Activated gamma-delta T cell treated with Interleukin-2 at 50 U/mL for 16 hours (primary cell): Measurements from ENCODE around the gene TEX101.
"Not testable (repeated sequence)": the region's sequence is repeated elsewhere in the genome, so short reads cannot be mapped to it uniquely, and the experiment has no call there.

Experiments
- DNase-seq: peaks from one replicate; pipeline ENCODE4 v3.0.0-alpha.2; 2020

TEX101 gene

DNA sequence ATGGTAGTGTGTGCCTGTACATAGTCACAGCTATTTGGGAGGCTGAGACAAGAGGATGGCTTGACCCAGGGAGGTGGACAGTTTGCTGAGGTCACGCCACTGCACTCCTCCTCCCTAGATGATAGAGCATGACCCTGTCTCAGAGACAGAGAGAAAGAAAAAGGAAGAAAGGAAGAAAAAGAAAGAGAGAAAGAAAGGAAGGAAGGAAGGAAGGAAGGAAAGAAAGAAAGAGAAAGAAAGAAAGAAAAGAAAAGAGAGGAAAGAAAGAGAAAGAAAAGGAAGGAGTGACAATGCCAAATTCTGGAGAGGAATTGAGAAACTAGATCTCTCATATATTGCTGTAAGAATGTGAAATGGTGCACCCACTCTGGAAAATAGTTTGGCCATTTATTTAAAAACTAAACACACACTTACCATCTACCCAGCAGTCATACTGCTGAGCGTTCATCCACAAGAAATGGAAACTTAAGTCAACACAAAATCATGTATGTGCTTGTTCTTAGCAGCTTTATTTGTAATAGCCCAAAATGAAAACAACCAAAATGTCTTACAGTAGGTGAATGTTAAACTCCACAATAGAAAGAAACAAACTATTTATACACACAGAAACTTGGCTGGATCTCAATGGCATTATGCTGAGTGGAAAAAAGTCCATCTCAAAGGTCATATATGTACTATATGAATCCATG lies 7.5 kb downstream of the TEX101 start:
- DNase-seq: no peak

DNA sequence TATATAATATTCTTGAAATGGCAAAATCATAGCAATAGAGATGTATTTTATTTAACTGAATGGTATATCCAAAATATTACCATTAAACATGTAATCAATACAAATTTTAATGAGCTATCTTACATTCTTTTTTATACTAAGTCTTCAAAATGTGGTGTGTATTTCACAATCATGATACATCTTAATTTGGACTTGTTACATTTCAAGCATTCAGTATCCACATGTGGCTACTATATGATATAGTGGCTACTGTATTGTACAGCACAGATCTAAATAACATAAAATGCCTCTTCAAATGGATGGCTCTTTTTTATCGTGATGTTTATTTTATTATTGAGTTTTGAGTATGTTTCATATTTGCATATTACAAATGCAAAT lies 8.0 kb downstream of the TEX101 start:
- DNase-seq: no peak

DNA sequence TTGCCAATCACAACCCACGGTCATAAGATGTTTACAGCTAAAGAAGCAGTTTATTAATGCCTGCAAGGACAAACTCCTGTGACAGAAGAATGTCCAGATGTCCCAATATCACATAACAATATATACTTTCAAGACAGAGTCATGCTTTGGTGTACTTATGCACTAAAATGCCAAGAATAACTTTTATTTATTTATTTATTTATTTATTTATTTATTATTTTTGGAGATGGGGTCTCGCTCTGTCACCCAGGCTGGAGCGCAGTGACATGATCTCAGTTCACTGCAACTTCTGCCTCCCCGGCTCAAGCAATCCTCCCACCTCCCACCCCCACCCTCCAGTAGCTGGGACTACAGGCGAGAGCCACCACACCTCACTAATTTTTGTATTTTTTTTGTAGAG lies 9.1 kb downstream of the TEX101 start:
- DNase-seq: no peak

DNA sequence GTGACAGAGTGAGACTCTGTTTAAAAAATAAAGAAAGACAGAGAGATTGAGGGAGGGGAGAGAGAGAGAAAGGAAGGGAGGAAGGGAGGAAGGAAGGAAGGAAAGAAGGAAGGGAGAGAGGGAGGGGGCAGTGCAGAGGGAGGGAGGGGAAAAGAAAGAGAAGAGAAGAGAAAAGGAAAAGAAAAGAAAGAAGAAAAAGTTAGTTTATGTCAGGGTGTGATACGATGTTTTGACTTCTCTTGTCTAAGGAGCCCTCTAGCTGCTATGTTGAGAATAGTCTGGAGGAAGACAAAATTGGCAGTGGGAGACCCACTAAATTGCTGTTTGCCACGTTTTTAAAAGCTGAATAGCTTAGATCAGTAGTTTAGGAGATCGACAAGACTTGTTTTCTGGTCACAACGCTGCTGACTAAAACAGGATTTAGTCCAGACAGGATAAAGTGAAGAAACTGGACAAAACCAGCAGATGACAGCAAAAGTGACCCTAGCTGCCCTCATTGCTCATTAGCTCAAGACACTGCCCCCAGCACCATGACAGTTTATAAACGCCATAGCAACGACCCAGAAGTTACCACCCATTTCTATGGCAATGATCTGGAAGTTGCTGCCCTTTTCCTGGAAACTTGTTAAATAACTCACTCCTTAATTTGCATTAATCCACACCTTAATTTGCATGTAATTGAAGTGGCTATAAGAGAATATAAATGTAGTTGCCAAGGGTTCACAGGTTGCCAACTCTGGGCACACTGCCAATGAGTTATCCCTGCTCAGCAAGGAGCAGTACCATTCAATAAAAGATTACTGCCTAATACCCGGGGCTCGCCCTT lies 11.1 kb downstream of the TEX101 start:
- no peak for DNase-seq

DNA sequence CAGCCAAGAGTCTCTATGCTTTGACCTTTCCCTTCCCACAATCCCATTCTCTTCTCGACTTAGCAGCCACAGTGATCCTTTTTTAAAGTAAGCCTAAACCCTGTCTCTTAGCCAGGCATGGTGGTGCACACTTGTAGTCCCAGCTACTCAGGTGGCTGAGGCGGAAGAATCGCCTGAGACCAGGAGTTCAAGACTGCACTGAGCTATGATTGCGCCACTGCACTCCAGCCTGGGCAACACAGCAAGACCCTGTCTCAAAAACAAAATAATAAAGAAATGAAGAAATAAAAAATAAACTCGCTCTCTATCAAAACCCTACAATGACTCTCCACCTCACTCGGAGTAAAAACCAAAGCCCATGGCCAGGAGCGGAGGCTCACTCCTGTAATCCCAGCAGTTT lies 14.7 kb downstream of the TEX101 start:
- no peak for DNase-seq

DNA sequence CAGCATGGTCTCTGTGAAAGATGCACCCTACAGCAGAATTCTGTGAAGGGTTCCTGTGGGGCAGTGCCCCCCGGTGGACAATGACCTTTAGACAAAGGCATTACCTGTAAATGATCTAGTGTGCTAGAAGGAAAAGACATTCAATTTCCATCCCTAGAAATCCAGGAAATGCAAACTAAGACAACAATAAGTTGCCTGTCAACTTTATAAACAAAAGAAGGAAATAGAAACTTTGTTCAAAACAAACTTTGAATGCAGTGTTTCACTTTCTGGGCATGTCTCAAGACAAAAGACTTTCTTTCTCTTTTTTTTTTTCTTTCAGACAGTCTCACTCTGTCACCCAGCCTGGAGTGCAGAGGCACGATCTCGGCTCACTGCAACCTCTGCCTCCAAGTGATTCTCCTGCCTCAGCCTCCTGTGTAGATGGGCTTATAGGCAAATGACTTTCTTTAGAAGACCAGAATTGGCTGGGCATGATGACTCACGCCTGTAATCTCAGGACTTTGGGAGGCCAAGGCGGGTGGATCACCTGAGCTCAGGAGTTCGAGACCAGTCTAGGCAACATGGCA lies 15.5 kb downstream of the TEX101 start:
- DNase-seq: peak; percentile 24

DNA sequence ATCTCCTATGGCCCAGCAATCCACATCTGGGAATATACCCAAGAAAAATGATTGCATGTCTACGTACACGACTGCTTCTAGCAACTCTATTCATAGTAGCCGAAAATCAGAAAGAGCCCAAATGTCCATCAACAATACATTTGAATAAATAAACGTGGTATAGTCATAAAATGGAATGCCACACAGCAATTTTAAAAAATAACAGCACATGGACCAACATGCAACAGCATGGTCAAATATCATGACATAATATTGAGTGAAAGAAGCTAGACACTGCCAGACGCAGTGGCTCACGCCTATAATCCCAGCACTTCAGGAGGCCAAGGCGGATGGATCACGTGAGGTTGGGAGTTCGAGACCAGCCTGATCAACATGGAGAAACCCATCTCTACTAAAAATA lies 16.3 kb downstream of the TEX101 start:
- no peak for DNase-seq

DNA sequence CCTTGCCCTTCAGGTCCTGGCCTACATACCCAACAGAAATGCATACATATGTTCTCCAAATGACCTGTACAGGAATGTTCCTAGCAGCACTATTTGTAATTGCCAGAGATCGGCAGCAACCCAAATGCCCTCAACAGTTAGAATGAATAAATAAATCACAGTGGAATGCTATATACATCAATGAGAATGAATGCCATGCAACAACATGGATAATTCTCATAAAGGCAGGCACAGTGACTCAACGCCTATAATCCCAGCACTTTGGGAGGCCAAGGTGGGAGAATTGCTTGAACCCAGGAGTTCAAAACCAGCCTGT lies 18.6 kb downstream of the TEX101 start:
- no peak for DNase-seq

DNA sequence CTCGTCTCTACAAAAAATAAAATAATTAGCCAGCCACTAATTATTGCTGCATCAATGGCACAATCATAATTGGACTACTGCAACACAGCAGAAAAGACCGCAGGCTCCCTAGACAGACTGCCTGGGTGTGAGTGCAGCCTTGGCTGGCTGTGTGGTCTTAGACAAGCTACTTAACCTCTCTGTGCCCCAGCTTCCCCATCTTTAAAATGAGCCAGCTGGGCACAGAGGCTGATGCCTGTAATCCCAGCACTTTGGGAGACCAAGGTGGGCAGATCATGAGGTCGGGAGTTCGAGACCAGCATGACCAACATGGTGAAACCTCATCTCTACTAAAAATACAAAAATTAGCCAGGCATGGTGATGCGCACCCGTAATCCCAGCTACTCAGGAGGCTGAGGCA lies 19.0 kb downstream of the TEX101 start:
- DNase-seq: no peak

DNA sequence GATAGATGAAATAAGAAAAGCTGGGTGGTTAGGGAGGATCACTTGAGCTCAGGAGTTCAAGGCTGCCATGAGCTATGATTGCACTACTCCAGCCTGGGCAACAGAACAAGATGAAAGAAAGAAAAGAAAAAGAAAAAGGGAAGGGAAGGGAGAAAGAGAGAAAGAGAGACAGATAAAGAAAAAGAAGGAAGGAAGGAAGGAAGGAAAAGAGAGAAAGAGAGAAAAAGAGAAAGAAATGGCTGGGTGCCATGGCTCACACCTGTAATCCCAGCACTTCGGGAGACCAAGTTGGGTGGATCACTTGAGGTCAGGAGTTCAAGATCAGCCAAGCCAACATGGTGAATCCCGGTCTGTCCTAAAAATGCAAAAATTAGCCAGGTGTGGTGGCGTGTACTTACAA lies 21.1 kb downstream of the TEX101 start:
- DNase-seq: no peak

DNA sequence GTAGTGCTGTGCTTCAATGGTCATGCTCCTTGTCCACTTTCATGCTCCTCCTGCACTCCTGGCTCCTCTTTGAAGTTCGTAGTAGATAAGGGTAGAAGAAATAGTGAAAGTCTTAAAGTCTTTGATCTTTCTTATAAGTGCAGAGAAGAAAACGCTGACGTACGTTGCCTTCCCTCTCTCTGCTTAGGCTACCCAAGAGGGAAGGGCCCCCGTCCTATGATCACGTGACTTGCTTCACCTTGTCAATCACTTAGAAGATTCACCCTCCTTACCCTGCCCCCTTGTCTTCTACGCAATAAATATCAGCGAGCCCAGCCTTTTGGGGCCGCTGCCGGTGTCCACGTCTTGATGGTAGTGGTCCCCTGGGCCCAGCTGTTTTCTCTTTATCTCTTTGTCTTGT lies 22.6 kb downstream of the TEX101 start:
- not testable (repeated sequence) for DNase-seq

DNA sequence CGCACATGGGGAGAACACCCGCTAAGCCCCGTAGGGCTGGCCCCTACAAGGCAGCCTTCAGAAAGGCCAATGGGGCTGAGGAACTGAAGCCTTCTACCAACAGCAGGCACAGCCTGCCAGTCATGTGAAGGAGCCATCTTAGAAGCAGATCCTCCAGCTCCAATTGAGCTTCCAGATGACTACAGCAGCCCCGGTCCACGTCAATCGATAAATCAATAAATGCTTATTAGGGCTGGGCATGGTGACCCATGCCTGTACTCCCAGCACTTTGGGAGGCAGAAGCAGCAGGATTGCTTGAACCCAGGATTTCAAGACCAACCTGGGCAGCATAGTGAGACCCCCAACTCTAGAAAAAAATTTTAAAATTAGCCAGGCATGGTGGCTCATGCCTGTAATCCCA lies 23.0 kb downstream of the TEX101 start:
- DNase-seq: no peak

DNA sequence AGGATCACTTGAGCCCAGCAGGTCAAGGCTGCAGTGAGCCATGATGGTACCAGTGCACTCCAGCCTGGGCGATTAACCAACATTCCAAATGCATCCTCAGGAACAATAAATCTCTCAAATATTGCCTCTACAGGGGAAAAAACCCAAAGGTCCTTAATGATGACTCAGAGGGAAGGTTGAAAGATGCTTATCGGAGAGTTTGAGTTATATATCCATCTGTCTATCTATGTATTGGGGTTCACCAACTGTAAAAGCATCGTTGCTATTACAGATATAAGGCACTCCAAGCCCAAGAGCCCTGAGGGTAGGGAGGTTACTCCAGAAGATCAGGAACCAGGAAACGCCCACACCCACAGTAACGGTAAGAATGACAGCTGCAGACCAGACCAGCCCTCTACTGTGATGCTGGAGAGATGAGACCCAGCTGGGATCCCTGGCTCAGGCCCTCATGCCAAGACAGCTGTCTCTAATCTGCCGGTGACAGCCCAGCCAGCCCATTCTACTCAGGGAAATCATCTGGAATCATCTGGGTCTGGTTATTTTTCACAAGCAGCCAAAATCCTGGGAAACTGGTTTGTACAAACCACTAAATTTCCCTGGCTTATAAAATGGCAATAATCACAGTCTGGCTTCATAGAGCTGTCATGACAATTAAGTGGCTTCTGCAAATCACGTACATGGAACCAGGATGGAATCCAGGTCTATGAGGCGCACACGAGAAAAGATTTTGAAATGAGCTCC lies 23.8 kb downstream of the TEX101 start:
- DNase-seq: no peak

DNA sequence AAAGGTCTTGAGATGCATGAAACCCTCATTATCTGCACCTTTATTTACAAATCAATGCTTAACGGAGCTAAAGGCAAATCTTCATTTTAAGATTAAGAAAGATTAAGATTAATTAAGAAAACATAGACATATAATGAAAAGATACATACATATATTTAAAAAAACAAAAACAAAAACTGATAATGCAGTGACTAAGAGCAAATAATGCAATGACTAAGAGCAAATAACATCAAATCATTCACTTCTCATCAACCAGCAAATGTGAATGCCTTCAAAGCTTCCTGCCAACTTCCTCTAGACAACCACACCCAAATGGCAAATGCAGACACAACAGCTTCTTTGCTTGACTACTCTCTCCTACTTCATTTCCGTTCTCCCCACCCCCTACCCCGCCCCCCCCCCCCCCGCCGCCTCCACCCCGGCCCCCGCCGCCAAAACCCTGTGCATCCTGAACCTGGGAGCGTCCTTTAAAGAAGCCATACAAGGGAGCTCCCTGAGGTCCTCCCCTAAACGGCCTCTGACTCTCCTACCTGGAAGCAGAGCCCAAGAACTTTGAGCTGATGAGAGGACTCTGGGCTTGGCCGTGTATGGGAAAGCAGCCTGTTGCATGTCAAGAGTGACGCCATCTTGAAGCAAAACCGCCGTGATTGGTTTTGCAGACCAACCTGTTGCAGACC lies 24.5 kb downstream of the TEX101 start:
- DNase-seq: peak; percentile 58

DNA sequence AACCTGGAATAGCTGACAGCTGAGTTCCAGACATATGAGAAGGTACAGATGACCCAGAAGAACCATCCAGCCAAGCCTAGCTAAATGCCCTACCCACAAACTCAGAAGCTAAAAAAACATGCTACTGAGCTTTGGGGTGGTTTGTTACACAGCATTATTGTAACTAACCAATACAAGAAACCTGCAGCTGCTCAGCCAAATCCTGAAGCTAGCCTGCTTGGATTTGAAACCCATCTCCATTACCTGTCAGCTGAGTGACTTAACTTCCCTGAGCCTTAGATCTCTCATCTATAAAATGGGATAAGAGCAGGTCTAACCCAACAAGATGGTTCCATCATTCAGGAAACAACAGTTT lies 25.0 kb downstream of the TEX101 start:
- no peak for DNase-seq

DNA sequence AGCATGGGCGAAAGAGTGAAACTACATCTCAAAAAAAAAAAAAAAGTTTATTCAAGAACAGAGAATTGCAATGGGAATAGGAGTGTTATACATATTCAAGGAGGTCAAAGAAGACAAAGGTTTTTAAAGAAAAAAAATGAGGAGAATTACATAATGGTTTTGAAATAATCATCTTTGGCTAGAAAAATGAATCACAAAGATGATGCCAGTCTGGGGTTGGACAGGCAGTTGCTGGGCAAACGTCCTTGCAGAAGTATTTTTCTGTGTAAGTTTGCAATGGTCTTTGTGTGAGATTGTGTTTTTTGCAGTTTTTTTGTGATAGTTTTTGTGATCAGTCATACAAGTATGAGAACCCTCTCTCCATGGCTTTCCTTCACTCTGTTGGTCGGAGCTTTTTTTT lies 27.0 kb downstream of the TEX101 start:
- DNase-seq: no peak

DNA sequence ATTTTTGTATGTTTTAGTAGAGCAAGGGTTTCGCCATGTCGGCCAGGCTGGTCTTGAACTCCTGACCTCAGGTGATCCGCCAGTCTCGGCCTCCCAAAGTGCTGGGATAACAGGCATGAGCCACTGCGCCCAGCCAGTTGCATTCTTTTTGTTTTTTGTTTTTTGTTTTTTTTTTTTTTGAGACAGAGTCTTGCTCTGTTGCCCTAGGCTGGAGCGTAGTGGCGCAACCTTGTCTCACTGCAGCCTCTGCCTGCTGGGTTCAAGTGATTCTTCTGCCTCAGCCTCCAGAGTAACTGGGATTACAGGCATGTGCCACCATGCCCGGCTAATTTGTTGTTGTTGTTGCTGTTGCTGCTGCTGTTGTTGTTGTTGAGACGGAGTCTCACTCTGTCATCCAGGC lies 29.4 kb downstream of the TEX101 start:
- DNase-seq: not testable (repeated sequence)

DNA sequence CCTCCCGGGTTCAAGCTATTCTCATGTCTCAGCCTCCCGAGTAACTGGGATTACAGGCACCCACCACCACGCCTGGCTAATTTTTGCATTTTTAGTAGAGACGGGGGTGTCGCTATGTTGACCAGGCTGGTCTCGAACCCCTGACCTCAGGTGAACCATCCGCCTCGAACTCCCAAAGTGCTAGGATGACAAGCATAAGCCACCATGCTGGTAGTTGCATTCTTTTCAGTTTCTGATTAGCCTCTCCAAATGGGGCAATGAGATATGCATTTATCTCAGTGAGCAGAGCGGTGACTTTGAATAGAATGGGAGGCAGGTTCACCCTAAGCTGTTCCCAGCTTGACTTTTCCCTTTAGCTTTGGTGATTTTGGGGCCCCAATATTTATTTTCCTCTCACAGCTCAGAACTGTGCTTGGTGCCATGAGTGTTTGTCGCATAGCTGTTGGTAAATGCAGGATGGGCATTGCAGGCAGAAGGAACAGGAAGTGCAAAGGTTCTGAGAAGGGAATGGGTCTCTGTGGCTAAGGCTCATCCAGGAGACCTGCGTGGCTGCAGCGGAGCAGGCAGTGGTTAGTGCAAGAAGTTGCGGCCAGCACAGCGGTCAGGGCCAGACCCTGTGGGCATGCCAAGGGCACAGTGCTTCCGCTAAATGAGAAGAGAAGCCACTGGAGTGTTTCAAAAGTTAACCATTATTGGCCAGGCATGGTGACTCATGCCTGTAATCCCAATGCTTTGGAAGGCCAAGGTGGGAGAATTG lies 30.0 kb downstream of the TEX101 start:
- DNase-seq: no peak

DNA sequence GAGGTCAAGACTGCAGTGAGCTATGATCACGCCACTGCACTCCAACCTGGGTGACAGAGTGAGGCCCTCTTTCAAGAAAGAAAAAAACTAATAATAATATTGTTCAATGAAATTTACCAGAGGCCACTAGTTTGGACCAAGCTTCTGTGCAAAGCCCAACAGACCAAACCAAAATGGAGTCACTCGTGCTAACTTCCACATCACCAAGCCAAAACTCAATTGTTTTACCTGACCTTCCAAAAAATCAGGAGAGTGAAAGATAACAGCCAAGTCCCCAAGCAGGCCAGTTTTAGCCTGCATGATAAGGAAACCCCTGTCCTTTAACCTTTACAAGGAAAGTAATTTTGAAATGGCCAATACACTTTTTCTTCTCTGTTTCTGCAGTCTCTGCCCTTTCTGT lies 30.7 kb downstream of the TEX101 start:
- DNase-seq: no peak

DNA sequence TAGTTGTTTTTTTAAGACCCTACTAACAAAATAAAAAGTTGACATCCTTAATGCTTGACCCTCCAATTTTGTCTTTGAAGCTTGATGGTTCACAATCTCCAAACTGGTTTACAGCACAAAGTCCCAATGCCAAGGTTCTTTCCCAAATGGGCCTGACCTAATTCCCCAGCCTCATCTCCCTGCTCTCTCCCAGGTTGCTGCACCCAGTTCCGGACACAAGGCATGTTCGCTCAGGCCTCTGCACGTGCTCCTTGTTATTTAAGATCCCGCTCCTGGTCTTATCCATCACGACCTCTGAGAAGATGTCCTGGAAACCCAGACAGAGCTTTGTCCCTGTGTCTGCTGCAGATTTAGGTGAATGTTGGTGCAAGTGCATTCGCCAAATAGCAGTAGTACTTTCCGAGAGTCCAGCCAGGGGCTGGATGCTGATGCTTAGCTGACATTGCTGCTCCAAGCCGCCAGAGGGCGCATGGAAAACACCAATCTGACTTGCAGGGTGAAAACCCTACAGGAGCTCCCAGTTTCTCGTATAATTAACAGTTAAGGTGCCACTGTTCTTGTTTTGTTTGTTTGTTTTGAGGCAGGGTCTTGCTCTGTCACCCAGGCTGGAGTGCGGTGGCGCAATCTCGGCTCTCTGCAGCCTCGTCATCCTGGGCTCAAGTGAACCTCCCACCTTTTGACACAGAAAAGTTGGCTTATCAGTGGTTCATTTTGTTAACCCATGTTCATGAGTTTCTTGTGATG lies 32.2 kb downstream of the TEX101 start:
- DNase-seq: peak; percentile 80

DNA sequence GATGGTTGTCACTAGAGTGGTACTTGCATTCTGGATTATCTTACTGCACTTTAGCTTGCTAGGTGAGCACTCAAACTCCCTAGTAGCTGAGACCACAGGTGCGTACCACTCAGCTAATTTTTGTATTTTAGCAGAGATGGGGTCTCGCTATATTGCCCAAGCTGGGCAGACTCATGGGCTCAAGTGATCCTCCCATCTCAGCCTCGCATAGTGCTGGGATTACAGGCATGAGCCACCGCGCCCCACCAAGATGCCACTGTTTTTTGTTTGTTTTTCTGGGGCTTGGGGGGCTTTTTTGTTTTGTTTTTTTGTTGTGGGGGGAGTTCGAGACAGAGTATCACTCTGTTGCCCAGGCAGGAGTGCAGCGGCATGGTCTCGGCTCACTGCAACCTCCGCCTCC lies 33.0 kb downstream of the TEX101 start:
- DNase-seq: no peak

DNA sequence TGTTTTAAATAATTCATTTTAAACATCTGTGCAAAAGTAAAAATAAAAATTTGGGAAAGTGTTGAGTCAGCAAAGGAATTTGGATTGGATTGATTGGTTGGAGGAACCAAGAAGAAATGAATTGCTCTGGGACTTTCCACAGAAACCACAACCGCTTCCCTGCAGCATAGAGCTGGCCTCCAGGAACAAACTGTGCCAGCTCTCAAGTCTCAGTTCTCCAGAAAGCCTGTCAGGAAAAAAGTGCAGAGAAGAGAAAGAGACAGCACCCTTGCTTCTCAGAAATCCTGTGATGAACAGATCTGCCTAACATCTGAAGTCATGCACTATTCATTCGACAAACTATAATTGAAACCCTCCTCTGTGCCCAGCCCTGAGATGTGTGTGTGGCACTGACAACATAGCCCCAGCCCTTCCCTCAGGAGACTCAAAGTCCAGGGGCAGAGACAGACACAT lies 35.9 kb downstream of the TEX101 start:
- DNase-seq: no peak
